Measurements from ENCODE around the gene PSMA6. TPM values are rescaled to one million over a fixed set of nuclear protein-coding genes. Genes with fewer than 3 reads are reported as not detected.
A peak's percentile ranks its signal among the peaks of the same experiment; 100 is the strongest.

PSMA6 gene
- total RNA-seq, 6 experiments from 2014 or later, result 66.9 to 122 (median 81.1) TPM

GRCh38 chr14:35342489-35343010 lies 50.4 kb downstream of the PSMA6 start:
- WGBS (ENCODE audit: insufficient coverage, low coverage, low lambda C conversion rate, missing lambda C conversion rate), result 40% methylated on average over 4 of the region's 8 CpGs
- H3K36me3 ChIP-seq, result no peaks in the 10 kb centered on the region
- H3K9me3 ChIP-seq, result no peaks in the 10 kb centered on the region
- peak overlapping the region in 2 of 3 donors; percentile 40 to 47 for H3K4me3 ChIP-seq
- peak overlapping the region; percentile 83 to 98 (median 96) for H3K27ac ChIP-seq
- ATAC-seq (peak; percentile 3 to 23 (median 19)), DNase-seq (peak in 2 of 3 donors; percentile 79 to 81)
- H3K27me3 ChIP-seq, result no peaks in the 10 kb centered on the region
- no peak for TF ChIP-seq POLR2A (IDR thresholded peaks at IDR 0.05)
- TF ChIP-seq, protein P1, sequence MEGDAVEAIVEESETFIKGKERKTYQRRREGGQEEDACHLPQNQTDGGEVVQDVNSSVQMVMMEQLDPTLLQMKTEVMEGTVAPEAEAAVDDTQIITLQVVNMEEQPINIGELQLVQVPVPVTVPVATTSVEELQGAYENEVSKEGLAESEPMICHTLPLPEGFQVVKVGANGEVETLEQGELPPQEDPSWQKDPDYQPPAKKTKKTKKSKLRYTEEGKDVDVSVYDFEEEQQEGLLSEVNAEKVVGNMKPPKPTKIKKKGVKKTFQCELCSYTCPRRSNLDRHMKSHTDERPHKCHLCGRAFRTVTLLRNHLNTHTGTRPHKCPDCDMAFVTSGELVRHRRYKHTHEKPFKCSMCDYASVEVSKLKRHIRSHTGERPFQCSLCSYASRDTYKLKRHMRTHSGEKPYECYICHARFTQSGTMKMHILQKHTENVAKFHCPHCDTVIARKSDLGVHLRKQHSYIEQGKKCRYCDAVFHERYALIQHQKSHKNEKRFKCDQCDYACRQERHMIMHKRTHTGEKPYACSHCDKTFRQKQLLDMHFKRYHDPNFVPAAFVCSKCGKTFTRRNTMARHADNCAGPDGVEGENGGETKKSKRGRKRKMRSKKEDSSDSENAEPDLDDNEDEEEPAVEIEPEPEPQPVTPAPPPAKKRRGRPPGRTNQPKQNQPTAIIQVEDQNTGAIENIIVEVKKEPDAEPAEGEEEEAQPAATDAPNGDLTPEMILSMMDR (IDR thresholded peaks at IDR 0.05), result no peak
- H3K4me1 ChIP-seq, result peaks cover 2 to 84% (median 29%) of the 10 kb centered on the region in 4 donors
- intact Hi-C loops (cut with DNase I), result no loop called here

DNA sequence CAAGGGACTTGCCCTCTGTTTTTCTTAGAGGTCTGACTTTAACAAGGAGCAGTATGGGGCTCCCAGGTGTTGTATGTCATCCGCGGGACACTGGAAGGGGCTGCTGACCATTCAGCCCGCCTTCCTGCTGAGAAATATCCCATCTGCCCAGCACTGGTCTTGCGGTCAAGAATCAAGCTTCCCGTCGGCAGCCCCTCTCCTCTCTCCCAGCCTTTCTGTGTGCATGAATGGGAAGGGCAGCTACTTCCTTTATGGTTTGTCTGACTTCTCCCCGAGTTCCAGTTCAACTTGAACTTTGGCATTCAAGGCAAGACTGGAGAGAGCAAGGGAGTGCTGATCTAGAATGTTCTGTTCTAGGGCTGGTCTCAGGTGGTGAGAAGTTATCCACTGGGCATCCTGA lies 51.5 kb downstream of the PSMA6 start:
- no peak for TF ChIP-seq POLR2A (IDR thresholded peaks at IDR 0.05)
- TF ChIP-seq, protein P1 (IDR thresholded peaks at IDR 0.05), result no peak
- ATAC-seq (no peak), DNase-seq (peak in 2 of 3 donors; percentile 39 to 43)
- intact Hi-C loops (cut with DNase I), result no loop called here
- Histone ChIP-seq H3K4me1 (peaks cover 0 to 83% (median 22%) of the 10 kb centered on the region in 4 donors), H3K27ac (peak overlapping the region in 1 of 3 donors; percentile 25), H3K4me3 (no peak overlapping the region), H3K27me3 (no peaks in the 10 kb centered on the region), H3K9me3 (no peaks in the 10 kb centered on the region), H3K36me3 (no peaks in the 10 kb centered on the region)
- no CpG with 5 or more reads among the region's 7 CpGs for WGBS (ENCODE audit: insufficient coverage, low coverage, low lambda C conversion rate, missing lambda C conversion rate)

- ATAC-seq (no peak), DNase-seq (peak in 2 of 3 donors; percentile 37 to 46)
- Histone ChIP-seq H3K27ac (peak overlapping the region in 1 of 3 donors; percentile 25), H3K36me3 (no peaks in the 10 kb centered on the region), H3K9me3 (no peaks in the 10 kb centered on the region), H3K4me1 (peaks cover 0 to 78% (median 19%) of the 10 kb centered on the region in 4 donors), H3K4me3 (no peak overlapping the region), H3K27me3 (no peaks in the 10 kb centered on the region)
- no peak for TF ChIP-seq POLR2A (IDR thresholded peaks at IDR 0.05)
- TF ChIP-seq, protein P1 (IDR thresholded peaks at IDR 0.05), result no peak
- WGBS (ENCODE audit: insufficient coverage, low coverage, low lambda C conversion rate, missing lambda C conversion rate), result 79% methylated on average over 11 of the region's 15 CpGs
- intact Hi-C loops (cut with DNase I), result no loop called here
These were observed 52.1 kb downstream of the PSMA6 start for GRCh38 chr14:35344107-35344807.

GRCh38 chr14:35346738-35347322 lies 54.6 kb downstream of the PSMA6 start:
- no peak for TF ChIP-seq POLR2A (IDR thresholded peaks at IDR 0.05)
- TF ChIP-seq, protein P1 (IDR thresholded peaks at IDR 0.05), result no peak

More at GRCh38 chr14:35346738-35347322, 54.6 kb downstream of the PSMA6 start:
- no peaks in the 10 kb centered on the region for H3K27me3 ChIP-seq
- DNase-seq (no peak), ATAC-seq (no peak)
- H3K4me1 ChIP-seq, result peaks cover 0 to 69% (median 6%) of the 10 kb centered on the region in 4 donors
- WGBS (ENCODE audit: insufficient coverage, low coverage, low lambda C conversion rate, missing lambda C conversion rate), result 90% methylated on average over 8 of the region's 11 CpGs
- no peaks in the 10 kb centered on the region for H3K36me3 ChIP-seq
- no peak overlapping the region for H3K4me3 ChIP-seq
- peak overlapping the region in 1 of 3 donors; percentile 72 for H3K27ac ChIP-seq
- H3K9me3 ChIP-seq, result no peaks in the 10 kb centered on the region
- intact Hi-C loops (cut with DNase I), result no loop called here
